ENCODE results near the gene RANBP3L.

DNA sequence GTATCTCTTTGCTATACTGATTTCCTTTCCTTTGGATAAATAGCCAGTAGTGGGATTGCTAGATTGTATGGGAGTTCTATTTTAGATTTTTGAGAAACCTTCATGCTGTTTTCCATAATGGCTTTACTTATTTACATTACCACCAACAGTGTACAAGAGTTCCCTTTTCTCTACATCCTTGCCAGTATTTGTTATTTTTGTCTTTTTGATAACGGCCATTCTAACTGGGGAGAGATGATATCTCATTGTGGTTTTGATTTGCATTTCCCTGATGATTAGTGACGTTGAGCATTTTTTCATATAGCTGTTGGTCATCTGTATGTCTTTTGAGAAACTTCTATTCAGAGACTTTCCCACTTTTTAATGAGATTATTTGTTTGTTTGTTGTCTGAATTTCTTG, 85.8 kb downstream of the RANBP3L start:
- TF ChIP-seq, protein P1, sequence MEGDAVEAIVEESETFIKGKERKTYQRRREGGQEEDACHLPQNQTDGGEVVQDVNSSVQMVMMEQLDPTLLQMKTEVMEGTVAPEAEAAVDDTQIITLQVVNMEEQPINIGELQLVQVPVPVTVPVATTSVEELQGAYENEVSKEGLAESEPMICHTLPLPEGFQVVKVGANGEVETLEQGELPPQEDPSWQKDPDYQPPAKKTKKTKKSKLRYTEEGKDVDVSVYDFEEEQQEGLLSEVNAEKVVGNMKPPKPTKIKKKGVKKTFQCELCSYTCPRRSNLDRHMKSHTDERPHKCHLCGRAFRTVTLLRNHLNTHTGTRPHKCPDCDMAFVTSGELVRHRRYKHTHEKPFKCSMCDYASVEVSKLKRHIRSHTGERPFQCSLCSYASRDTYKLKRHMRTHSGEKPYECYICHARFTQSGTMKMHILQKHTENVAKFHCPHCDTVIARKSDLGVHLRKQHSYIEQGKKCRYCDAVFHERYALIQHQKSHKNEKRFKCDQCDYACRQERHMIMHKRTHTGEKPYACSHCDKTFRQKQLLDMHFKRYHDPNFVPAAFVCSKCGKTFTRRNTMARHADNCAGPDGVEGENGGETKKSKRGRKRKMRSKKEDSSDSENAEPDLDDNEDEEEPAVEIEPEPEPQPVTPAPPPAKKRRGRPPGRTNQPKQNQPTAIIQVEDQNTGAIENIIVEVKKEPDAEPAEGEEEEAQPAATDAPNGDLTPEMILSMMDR (IDR thresholded peaks at IDR 0.05) = no peak
- TF ChIP-seq POLR2A (IDR thresholded peaks at IDR 0.05) = no peak

Measured in thyroid gland (tissue), 4 donors.